Erythroblast (primary cell): Measurements from ENCODE around the gene NLK.

Experiments used
- GATA1 ChIP-seq: IDR thresholded peaks from 2 replicates; pipeline ENCODE4 v1.6.1; 2011; ENCODE audit warnings: low read depth, mild to moderate bottlenecking, control low read depth, low read length, moderate library complexity
- POLR2A ChIP-seq: IDR thresholded peaks from 2 replicates; pipeline ENCODE4 v1.6.1; 2011; ENCODE audit warnings: mild to moderate bottlenecking, low read length

GRCh38 chr17:28221751-28222414, 179.4 kb downstream of the NLK start:
- TF ChIP-seq POLR2A = no peak
- TF ChIP-seq GATA1 = no peak
